HG03097 (cell line): Measurements from ENCODE around the gene CEACAM19.
"Not testable (repeated sequence)": the region's sequence is repeated elsewhere in the genome, so short reads cannot be mapped to it uniquely, and the experiment has no call there.

Experiments
- ATAC-seq: cut with Tn5 transposase; IDR thresholded peaks from one replicate; pipeline ENCODE4 v1.9.1; 2021; ENCODE audit not compliant: unreplicated experiment, low FRiP score

CEACAM19 gene

GRCh38 chr19:44672226-44672625 lies 944 bp downstream of the CEACAM19 start:
- ATAC-seq, result no peak

- ATAC-seq, result no peak
Measured at GRCh38 chr19:44673510-44673909, 2.2 kb downstream of the CEACAM19 start.

- ATAC-seq, result no peak
Measured at GRCh38 chr19:44675521-44675920, 4.2 kb downstream of the CEACAM19 start.

GRCh38 chr19:44677019-44677811 lies 5.9 kb downstream of the CEACAM19 start:
- ATAC-seq, result no peak

GRCh38 chr19:44680536-44680935 lies 9.3 kb downstream of the CEACAM19 start:
- ATAC-seq, result no peak

GRCh38 chr19:44681992-44682790 lies 10.9 kb downstream of the CEACAM19 start:
- ATAC-seq, result no peak

GRCh38 chr19:44682807-44683206 lies 11.5 kb downstream of the CEACAM19 start:
- no peak for ATAC-seq

- ATAC-seq, result no peak
Measured at GRCh38 chr19:44683434-44684210, 12.3 kb downstream of the CEACAM19 start.

- ATAC-seq, result not testable (repeated sequence)
Measured at GRCh38 chr19:44684396-44684795, 13.1 kb downstream of the CEACAM19 start.

GRCh38 chr19:44684892-44685863 lies 13.9 kb downstream of the CEACAM19 start:
- ATAC-seq, result no peak

GRCh38 chr19:44685877-44686276 lies 14.6 kb downstream of the CEACAM19 start:
- no peak for ATAC-seq

GRCh38 chr19:44686896-44687295 lies 15.6 kb downstream of the CEACAM19 start:
- no peak for ATAC-seq

GRCh38 chr19:44687888-44688287 lies 16.6 kb downstream of the CEACAM19 start:
- ATAC-seq, result no peak

GRCh38 chr19:44689290-44690130 lies 18.2 kb downstream of the CEACAM19 start:
- no peak for ATAC-seq

- ATAC-seq, result no peak
Measured at GRCh38 chr19:44690131-44690440, 18.8 kb downstream of the CEACAM19 start.

GRCh38 chr19:44692379-44692721 lies 21.1 kb downstream of the CEACAM19 start:
- ATAC-seq, result no peak

- no peak for ATAC-seq
Measured at GRCh38 chr19:44694184-44694579, 22.9 kb downstream of the CEACAM19 start.

- no peak for ATAC-seq
Measured at GRCh38 chr19:44696939-44697669, 25.8 kb downstream of the CEACAM19 start.

GRCh38 chr19:44697670-44698034 lies 26.4 kb downstream of the CEACAM19 start:
- ATAC-seq, result no peak
